AG04450 (cell line): ENCODE measurements around the gene ARHGAP6. TPM values are rescaled to one million over a fixed set of nuclear protein-coding genes. Genes with fewer than 3 reads are reported as not detected.

Experiments
- CTCF ChIA-PET: fragments of 300-600, 350-600 bp; formaldehyde crosslinking; extraction: SDS; loops from one replicate; lab custom pipeline; 2022; ENCODE audit warnings: antibody characterized with exemption, inconsistent platforms; lab: Charles Lee
- POLR2A ChIA-PET: fragments of 350-600 bp; formaldehyde crosslinking; extraction: SDS; loops from one replicate; lab custom pipeline; 2021; ENCODE audit warnings: antibody characterized with exemption, inconsistent platforms; lab: Yijun Ruan, JAX
- DNase-seq: peaks from one replicate; pipeline ENCODE4 v3.0.0-alpha.2; 2011; ENCODE audit warnings: low read depth, low spot score
- H3K27ac ChIP-seq: one replicate; pipeline ENCODE4 v1.5.1; 2012; ENCODE audit warnings: low read depth, low read length, control low read depth
- H3K27me3 ChIP-seq: one replicate; pipeline ENCODE4 v1.6.0; 2012; ENCODE audit warnings: low read length; ENCODE audit not compliant: control insufficient read depth, insufficient read depth
- H3K4me3 ChIP-seq: 2 replicates; pipeline ENCODE4 v1.5.1; 2011; ENCODE audit warnings: mild to moderate bottlenecking, low read depth, low read length, control low read depth
- H3K9me3 ChIP-seq: 2 replicates; pipeline ENCODE4 v1.5.1; 2012; ENCODE audit warnings: low read length; ENCODE audit not compliant: control insufficient read depth, insufficient read depth
- polyA plus RNA-seq: library from polyadenylated mRNA; depleted of rRNA; stranded (reverse); fragments of >200 nt; gene quantifications from 2 replicates; pipeline ENCODE4 v1.2.3, GENCODE V29; 2011
- TF ChIP-seq, protein P1 (sequence below): IDR thresholded peaks from 2 replicates; pipeline ENCODE4 v1.5.1; 2011; ENCODE audit warnings: low read depth, low read length, control low read depth, inconsistent platforms

Gene ARHGAP6
- polyA plus RNA-seq, 1 experiment, result 4.0 TPM

DNA sequence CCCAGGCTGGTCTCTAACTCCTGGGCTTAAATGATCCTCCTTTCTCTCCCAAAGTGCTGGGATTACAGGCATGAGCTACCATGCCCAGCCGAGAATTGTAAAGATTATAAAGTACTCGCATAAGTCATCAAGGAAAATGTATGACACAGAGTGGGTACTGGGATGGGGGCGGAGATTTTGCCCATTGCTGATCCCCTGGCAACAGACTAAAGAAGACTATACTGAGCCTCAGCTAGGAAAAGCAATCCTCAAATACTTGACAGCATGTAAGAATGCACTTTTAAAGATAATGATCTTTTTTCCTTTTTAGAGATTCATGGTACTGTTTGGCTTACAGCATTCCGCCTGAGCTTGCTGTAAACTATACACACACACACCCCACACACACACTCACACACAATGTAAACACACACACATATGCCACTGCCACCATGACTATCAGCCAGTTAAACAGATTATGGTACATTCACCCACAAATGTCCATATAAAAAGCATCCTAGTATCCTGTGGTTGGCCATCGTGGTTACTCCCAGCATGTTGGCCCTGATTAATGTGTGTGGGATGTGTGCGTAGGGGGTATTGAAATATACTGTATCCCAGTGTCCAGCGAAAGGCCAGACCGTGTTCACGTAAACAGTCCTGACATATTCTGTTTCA is 259.5 kb downstream of the ARHGAP6 start:
- DNase-seq, result peak; percentile 15
- no peaks in the 10 kb centered on the region for H3K9me3 ChIP-seq
- H3K27ac ChIP-seq, result no peak overlapping the region
- no peak overlapping the region for H3K4me3 ChIP-seq
- TF ChIP-seq, protein P1, sequence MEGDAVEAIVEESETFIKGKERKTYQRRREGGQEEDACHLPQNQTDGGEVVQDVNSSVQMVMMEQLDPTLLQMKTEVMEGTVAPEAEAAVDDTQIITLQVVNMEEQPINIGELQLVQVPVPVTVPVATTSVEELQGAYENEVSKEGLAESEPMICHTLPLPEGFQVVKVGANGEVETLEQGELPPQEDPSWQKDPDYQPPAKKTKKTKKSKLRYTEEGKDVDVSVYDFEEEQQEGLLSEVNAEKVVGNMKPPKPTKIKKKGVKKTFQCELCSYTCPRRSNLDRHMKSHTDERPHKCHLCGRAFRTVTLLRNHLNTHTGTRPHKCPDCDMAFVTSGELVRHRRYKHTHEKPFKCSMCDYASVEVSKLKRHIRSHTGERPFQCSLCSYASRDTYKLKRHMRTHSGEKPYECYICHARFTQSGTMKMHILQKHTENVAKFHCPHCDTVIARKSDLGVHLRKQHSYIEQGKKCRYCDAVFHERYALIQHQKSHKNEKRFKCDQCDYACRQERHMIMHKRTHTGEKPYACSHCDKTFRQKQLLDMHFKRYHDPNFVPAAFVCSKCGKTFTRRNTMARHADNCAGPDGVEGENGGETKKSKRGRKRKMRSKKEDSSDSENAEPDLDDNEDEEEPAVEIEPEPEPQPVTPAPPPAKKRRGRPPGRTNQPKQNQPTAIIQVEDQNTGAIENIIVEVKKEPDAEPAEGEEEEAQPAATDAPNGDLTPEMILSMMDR, result no peak
- H3K27me3 ChIP-seq, result no peaks in the 10 kb centered on the region
- ChIA-PET POLR2A (no interaction called here), CTCF (interaction anchor here (1.4 kb wide), 1 partner anchor 25 kb away, joined by 7 read pairs; no protein-coding TSS in a partner anchor)

DNA sequence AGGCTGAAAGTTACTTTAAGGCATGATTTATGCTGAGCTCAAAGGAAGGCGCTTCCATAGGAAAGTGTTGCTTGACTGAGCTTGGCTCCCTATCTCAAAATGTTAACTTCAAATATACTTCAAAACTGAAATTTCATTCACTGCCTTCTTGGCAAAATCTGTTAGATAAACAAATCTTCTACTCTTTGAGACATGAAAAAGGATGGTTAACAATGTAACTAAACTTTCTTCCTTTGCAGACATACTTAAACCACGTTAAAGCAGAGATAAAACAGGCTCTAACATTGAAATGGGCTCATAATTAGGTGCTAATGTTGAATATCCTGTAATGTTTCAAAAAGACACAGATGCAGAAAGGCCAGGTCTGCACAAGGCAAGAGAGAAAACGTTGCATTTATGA is 262.1 kb downstream of the ARHGAP6 start:
- ChIA-PET CTCF (no interaction called here), POLR2A (no interaction called here)
- Histone ChIP-seq H3K9me3 (no peaks in the 10 kb centered on the region), H3K27me3 (no peaks in the 10 kb centered on the region), H3K4me3 (no peak overlapping the region), H3K27ac (no peak overlapping the region)
- TF ChIP-seq, protein P1, result no peak
- DNase-seq, result no peak

DNA sequence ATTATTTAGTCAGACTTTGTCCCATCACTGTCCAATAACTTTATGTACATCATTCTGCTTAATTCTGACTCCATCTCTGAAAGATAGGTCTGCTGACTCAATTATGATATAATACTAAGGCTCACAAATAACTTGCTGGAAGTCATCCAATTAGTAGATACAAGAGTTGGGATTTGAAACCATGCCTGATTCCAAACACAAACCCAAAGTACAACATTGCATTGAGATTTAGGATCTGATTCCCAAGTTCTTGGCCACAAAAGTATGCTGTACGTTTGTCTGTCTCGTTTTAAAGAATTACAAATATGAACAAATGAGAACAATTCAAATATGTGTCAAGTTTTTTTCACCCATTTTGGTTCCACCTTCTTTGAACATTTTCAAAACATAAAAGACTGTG is 263.8 kb downstream of the ARHGAP6 start:
- no peak for DNase-seq
- POLR2A ChIA-PET, result no interaction called here

DNA sequence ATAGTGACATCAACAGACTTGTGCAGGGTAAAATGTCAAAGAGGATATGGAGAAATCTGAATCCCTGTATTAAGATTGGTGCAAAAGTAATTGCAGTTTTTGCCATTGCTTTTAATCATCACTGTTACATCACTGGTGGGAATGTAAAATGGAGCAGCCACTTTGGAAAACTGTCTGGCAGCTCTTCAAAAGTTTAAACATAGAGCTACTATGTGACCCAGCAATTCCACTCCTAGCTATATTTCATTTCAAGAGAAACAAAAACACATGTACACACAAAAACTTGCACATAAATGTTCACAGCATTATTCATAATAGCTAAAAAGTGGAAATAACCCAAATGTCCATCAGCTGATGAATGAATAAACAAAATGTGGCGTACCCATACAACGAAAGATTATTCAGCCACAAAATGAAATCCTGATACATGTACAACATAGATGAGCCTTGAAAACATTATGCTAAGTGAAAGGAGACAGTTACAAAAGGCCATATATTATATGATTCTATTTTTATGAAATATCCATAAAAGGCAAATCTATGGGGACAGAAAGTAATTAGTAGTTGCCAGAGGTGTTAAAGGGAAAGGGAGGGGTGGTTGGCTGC is 266.1 kb downstream of the ARHGAP6 start:
- ChIA-PET CTCF (interaction anchor here (1.4 kb wide), 1 partner anchor 18 kb away, joined by 12 read pairs; no protein-coding TSS in a partner anchor), POLR2A (no interaction called here)
- H3K27ac ChIP-seq, result no peak overlapping the region
- TF ChIP-seq, protein P1, result no peak
- DNase-seq, result no peak
- no peaks in the 10 kb centered on the region for H3K9me3 ChIP-seq
- no peak overlapping the region for H3K4me3 ChIP-seq
- no peaks in the 10 kb centered on the region for H3K27me3 ChIP-seq

More for the DNA sequence above, 263.8 kb downstream of the ARHGAP6 start:
- H3K4me3 ChIP-seq, result no peak overlapping the region
- CTCF ChIA-PET, result interaction anchor here (0.7 to 1.0 kb wide), 2 partner anchors 20 to 129 kb away, joined by 3 to 5 read pairs; no protein-coding TSS in a partner anchor
- H3K27me3 ChIP-seq, result no peaks in the 10 kb centered on the region
- H3K9me3 ChIP-seq, result no peaks in the 10 kb centered on the region
- TF ChIP-seq, protein P1, result no peak
- H3K27ac ChIP-seq, result no peak overlapping the region

DNA sequence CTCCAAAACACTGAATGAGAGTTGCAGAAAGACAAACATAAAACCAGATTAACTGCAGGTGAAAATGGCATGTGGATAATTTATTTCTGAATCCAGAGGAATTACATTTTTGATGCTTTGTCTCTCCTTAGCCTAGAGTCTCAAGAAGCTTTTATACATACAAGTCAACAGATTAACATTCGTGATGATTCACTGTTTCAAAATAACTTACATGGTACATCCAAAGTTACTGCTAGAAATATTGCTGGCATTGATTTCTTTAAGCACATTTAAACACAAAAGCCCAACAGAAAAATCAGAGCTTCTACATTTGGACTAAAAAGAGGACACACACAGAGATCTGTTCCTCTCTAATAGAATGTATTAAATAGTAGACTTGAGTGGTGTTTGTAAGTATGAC is 266.9 kb downstream of the ARHGAP6 start:
- H3K9me3 ChIP-seq, result no peaks in the 10 kb centered on the region
- DNase-seq, result no peak
- TF ChIP-seq, protein P1, result no peak
- POLR2A ChIA-PET, result no interaction called here
- H3K27me3 ChIP-seq, result no peaks in the 10 kb centered on the region
- no peak overlapping the region for H3K27ac ChIP-seq
- CTCF ChIA-PET, result interaction anchor here (0.6 to 1.4 kb wide), 2 partner anchors 18 to 536 kb away, joined by 3 to 12 read pairs; no protein-coding TSS in a partner anchor
- no peak overlapping the region for H3K4me3 ChIP-seq
